Endothelial cell of umbilical vein (primary cell): ENCODE measurements around the gene CILP2. TPM values are rescaled to one million over a fixed set of nuclear protein-coding genes. Genes with fewer than 3 reads are reported as not detected.

ENCODE experiments used
- BruUV-seq: library from RNA; stranded (reverse); fragments of 400-500 nt; replicated peaks from 2 replicates; lab custom pipeline; 2021; lab: Mats Ljungman, UMichigan
- CTCF ChIA-PET: fragments of 300-600, 350-600 bp; sonication (Branson Sonifier 250); formaldehyde crosslinking; loops from one replicate; lab custom pipeline; 2021; ENCODE audit warnings: antibody characterized with exemption, inconsistent platforms; lab: Charles Lee
- POLR2A ChIA-PET: fragments of 300-600, 350-600 bp; sonication (Branson Sonifier 250); formaldehyde crosslinking; loops from one replicate; lab custom pipeline; 2021; ENCODE audit warnings: antibody characterized with exemption, inconsistent platforms; lab: Charles Lee
- DNase-seq: peaks from one replicate; pipeline ENCODE4 v3.0.0-alpha.2; 2011; ENCODE audit warnings: low read depth, low spot score
- FAIRE-seq: peaks from 2 replicates; lab custom pipeline; 2011; peaks lifted over from hg19 to GRCh38; lab: Jason Lieb, UNC
- H2AFZ ChIP-seq: 2 replicates; pipeline ENCODE4 v1.6.0; 2012; ENCODE audit warnings: low read depth, low read length, control low read depth, inconsistent platforms
- H3K27ac ChIP-seq: 2 replicates; pipeline ENCODE4 v1.5.1; 2011; ENCODE audit warnings: low read depth, mild to moderate bottlenecking, control low read depth, low read length, moderate library complexity; ENCODE audit not compliant: insufficient read depth
- H3K27me3 ChIP-seq, 2 experiments: 2 replicates each; pipeline versions ENCODE4 v1.6.0 to v1.6.1; 2011; ENCODE audit warnings: low read length in 2 of 2, mixed read lengths in 1 of 2; ENCODE audit not compliant: control insufficient read depth in 2 of 2, insufficient read depth in 2 of 2
- H3K36me3 ChIP-seq, 2 experiments: 2 replicates in 1 of 2; 3 replicates in 1 of 2; pipeline ENCODE4 v1.5.1; 2011; ENCODE audit warnings: low read length in 2 of 2, mild to moderate bottlenecking in 1 of 2, moderate library complexity in 1 of 2; ENCODE audit not compliant: control insufficient read depth in 2 of 2, insufficient read depth in 2 of 2; ENCODE audit errors: extremely low read depth in 1 of 2
- H3K4me1 ChIP-seq: 3 replicates; pipeline ENCODE4 v1.5.1; 2011; ENCODE audit warnings: mild to moderate bottlenecking, low read length; ENCODE audit not compliant: control insufficient read depth, insufficient read depth; ENCODE audit errors: extremely low read depth
- H3K4me2 ChIP-seq: 2 replicates; pipeline ENCODE4 v1.6.1; 2011; ENCODE audit warnings: low read length, control low read depth, mixed read lengths; ENCODE audit not compliant: insufficient read depth
- H3K4me3 ChIP-seq, 3 experiments: fragments of 200-600 bp in 1 of 3; sonication (generic), shearing (Covaris generic) in 1 of 3; replicated peaks in 1 of 3; 2 replicates each; pipeline ENCODE4 v1.5.1; 2011 to 2016; ENCODE audit warnings: control low read depth in 3 of 3, low read length in 3 of 3, mild to moderate bottlenecking in 2 of 3, inconsistent platforms in 1 of 3, low read depth in 1 of 3, moderate library complexity in 1 of 3; ENCODE audit not compliant: insufficient read depth in 1 of 3
- H3K79me2 ChIP-seq: 2 replicates; pipeline ENCODE4 v1.6.0; 2012; ENCODE audit warnings: low read length, inconsistent platforms; ENCODE audit not compliant: control insufficient read depth, insufficient read depth
- H3K9ac ChIP-seq: replicated peaks from 2 replicates; pipeline ENCODE3; 2011; ENCODE audit warnings: low read length, control low read depth; ENCODE audit not compliant: insufficient read depth; ENCODE audit errors: extremely low read depth
- H3K9me1 ChIP-seq: replicated peaks from 3 replicates; pipeline ENCODE4 v1.6.0; 2011; ENCODE audit warnings: mild to moderate bottlenecking, low read length; ENCODE audit not compliant: control insufficient read depth, insufficient read depth; ENCODE audit errors: extremely low read depth
- H3K9me3 ChIP-seq: replicated peaks from 2 replicates; pipeline ENCODE4 v1.5.1; 2012; ENCODE audit warnings: low read length, inconsistent platforms; ENCODE audit not compliant: control insufficient read depth, insufficient read depth
- H4K20me1 ChIP-seq: replicated peaks from 2 replicates; pipeline ENCODE3; 2011; ENCODE audit warnings: mild to moderate bottlenecking, low read length; ENCODE audit not compliant: control insufficient read depth, insufficient read depth; ENCODE audit errors: extremely low read depth
- EZH2 ChIP-seq: IDR thresholded peaks from 2 replicates; pipeline ENCODE4 v1.6.1; 2012; ENCODE audit warnings: borderline replicate concordance, low read depth, mild to moderate bottlenecking, moderate library complexity, low read length, inconsistent platforms; ENCODE audit not compliant: severe bottlenecking
- FOS ChIP-seq: IDR thresholded peaks from 2 replicates; pipeline ENCODE4 v1.6.1; 2011; ENCODE audit warnings: mild to moderate bottlenecking, low read length, moderate library complexity, borderline replicate concordance; ENCODE audit not compliant: insufficient read depth
- GATA2 ChIP-seq: IDR thresholded peaks from 2 replicates; pipeline ENCODE4 v1.7.0; 2011; ENCODE audit warnings: low read depth, mild to moderate bottlenecking, moderate library complexity, mixed read lengths, low read length; ENCODE audit not compliant: insufficient read length, insufficient read depth
- JUN ChIP-seq: IDR thresholded peaks from 2 replicates; pipeline ENCODE4 v1.6.1; 2011; ENCODE audit warnings: borderline replicate concordance, low read depth; ENCODE audit not compliant: insufficient read length, insufficient read depth
- MAX ChIP-seq: IDR thresholded peaks from 2 replicates; pipeline ENCODE4 v1.6.1; 2011; ENCODE audit not compliant: insufficient read depth, insufficient read length
- MYC ChIP-seq: IDR thresholded peaks from one replicate; pipeline ENCODE4 v1.6.1; 2011; ENCODE audit warnings: mild to moderate bottlenecking, low read depth, low read length
- POLR2AphosphoS5 ChIP-seq: IDR thresholded peaks from 2 replicates; pipeline ENCODE4 v1.6.1; 2012; ENCODE audit warnings: low read depth, mild to moderate bottlenecking, control low read depth, low read length, moderate library complexity; ENCODE audit not compliant: insufficient read depth
- dilution Hi-C: fragments of 300-500 bp; cut with MboI; formaldehyde crosslinking; loops from one replicate; pipeline ENCODE4 v1.15.0; 2019; ENCODE audit warnings: low sequenced_read_pairs; ENCODE audit not compliant: extremely low pct_ligation_motif_present
- intact Hi-C: fragments of 100-400 bp; cut with micrococcal nuclease; formaldehyde crosslinking; loops from one replicate; pipeline ENCODE4 v1.10.0; 2022
- polyA plus RNA-seq, 4 experiments: library from polyadenylated mRNA; depleted of rRNA in 3 of 4; stranded (reverse) in 3 of 4; unstranded in 1 of 4; fragments of >200 nt; gene quantifications; 2 replicates each; pipeline versions ENCODE4 v1.2.1 to v1.2.3, GENCODE V29; 2011 to 2012; ENCODE audit warnings: missing spikeins in 1 of 4
- total RNA-seq: library from RNA; stranded (reverse); gene quantifications from 2 replicates; pipeline ENCODE4 v1.2.3, GENCODE V29; 2021
- TF ChIP-seq, protein P1 (sequence below), 2 donors: IDR thresholded peaks; 1 replicate in 1 of 2; 2 replicates in 1 of 2; pipeline ENCODE4 v1.5.1; 2011; ENCODE audit warnings: low read length in 2 of 2, mild to moderate bottlenecking in 2 of 2, moderate library complexity in 2 of 2, control low read depth in 1 of 2, inconsistent platforms in 1 of 2, low read depth in 1 of 2; ENCODE audit not compliant: insufficient read depth in 1 of 2; ENCODE audit errors: extremely low read depth in 1 of 2

CILP2 gene
- total and polyA plus RNA-seq, 2 donors (not counting 3 experiments of a cell fraction or from before 2014, with no cell fraction given), result 0.01 TPM; not detected in 1

GRCh38 chr19:19561946-19562664, 24.0 kb downstream of the CILP2 start:
- no peaks in the 10 kb centered on the region for H3K9me1 ChIP-seq
- ChIA-PET POLR2A (no interaction called here), CTCF (no interaction called here)
- no peak overlapping the region for H3K27ac ChIP-seq
- H2AFZ ChIP-seq, result no peak overlapping the region
- no peaks in the 10 kb centered on the region for H3K9me3 ChIP-seq
- intact Hi-C loops (no loop called here), dilution Hi-C loops (no loop called here)
- H3K4me2 ChIP-seq, result no peak overlapping the region
- H3K9ac ChIP-seq, result no peak overlapping the region
- no peaks in the 10 kb centered on the region for H3K4me1 ChIP-seq
- DNase-seq (no peak), FAIRE-seq (no peak)
- TF ChIP-seq MYC, result no peak
- H3K79me2 ChIP-seq, result no peaks in the 10 kb centered on the region
- BruUV-seq, result no TSS peak
- no peaks in the 10 kb centered on the region for H3K36me3 ChIP-seq
- H3K27me3 ChIP-seq, result no peaks in the 10 kb centered on the region
- no peak overlapping the region for H3K4me3 ChIP-seq
- H4K20me1 ChIP-seq, result no peaks in the 10 kb centered on the region

GRCh38 chr19:19562665-19563347, 24.7 kb downstream of the CILP2 start:
- no peaks in the 10 kb centered on the region for H3K79me2 ChIP-seq
- no peak overlapping the region for H3K4me3 ChIP-seq
- H3K9me1 ChIP-seq, result no peaks in the 10 kb centered on the region
- no peaks in the 10 kb centered on the region for H3K4me1 ChIP-seq
- no peak overlapping the region for H3K9ac ChIP-seq
- POLR2A ChIA-PET, result no interaction called here
- CTCF ChIA-PET, result no interaction called here
- H4K20me1 ChIP-seq, result no peaks in the 10 kb centered on the region
- TF ChIP-seq GATA2, result no peak
- TF ChIP-seq POLR2AphosphoS5, result no peak
- no peak for TF ChIP-seq MAX
- TF ChIP-seq FOS, result no peak
- TF ChIP-seq JUN, result no peak
- TF ChIP-seq, protein P1, sequence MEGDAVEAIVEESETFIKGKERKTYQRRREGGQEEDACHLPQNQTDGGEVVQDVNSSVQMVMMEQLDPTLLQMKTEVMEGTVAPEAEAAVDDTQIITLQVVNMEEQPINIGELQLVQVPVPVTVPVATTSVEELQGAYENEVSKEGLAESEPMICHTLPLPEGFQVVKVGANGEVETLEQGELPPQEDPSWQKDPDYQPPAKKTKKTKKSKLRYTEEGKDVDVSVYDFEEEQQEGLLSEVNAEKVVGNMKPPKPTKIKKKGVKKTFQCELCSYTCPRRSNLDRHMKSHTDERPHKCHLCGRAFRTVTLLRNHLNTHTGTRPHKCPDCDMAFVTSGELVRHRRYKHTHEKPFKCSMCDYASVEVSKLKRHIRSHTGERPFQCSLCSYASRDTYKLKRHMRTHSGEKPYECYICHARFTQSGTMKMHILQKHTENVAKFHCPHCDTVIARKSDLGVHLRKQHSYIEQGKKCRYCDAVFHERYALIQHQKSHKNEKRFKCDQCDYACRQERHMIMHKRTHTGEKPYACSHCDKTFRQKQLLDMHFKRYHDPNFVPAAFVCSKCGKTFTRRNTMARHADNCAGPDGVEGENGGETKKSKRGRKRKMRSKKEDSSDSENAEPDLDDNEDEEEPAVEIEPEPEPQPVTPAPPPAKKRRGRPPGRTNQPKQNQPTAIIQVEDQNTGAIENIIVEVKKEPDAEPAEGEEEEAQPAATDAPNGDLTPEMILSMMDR (IDR thresholded peaks at IDR 0.05; ENCODE audit: extremely low read depth in 1 of 2, insufficient read depth in 1 of 2, low read depth in 1 of 2, low read length in 2 of 2), result no peak
- no peak for TF ChIP-seq MYC
- TF ChIP-seq EZH2, result no peak
- H3K36me3 ChIP-seq, result no peaks in the 10 kb centered on the region
- DNase-seq (no peak), FAIRE-seq (no peak)
- H3K27me3 ChIP-seq, result no peaks in the 10 kb centered on the region
- intact Hi-C loops (no loop called here), dilution Hi-C loops (no loop called here)
- no peaks in the 10 kb centered on the region for H3K9me3 ChIP-seq
- no peak overlapping the region for H3K27ac ChIP-seq
- H2AFZ ChIP-seq, result no peak overlapping the region
- H3K4me2 ChIP-seq, result no peak overlapping the region
- BruUV-seq, result no TSS peak
